ENCODE data around the gene CNTNAP5.

GRCh38 chr2:124683536-124684428 lies 658.7 kb downstream of the CNTNAP5 start:
- no peak for TF ChIP-seq CTCF (conservative IDR thresholded peaks at IDR 0.05; ENCODE audit: low read depth, low read length)
- no peak for TF ChIP-seq EZH2 (IDR thresholded peaks at IDR 0.05; ENCODE audit: borderline replicate concordance, low read depth, low read length, poor library complexity, severe bottlenecking)
